NCI-H1048 (cell line): ENCODE measurements around the gene FOXR1.
"Not testable (repeated sequence)": the region's sequence is repeated elsewhere in the genome, so short reads cannot be mapped to it uniquely, and the experiment has no call there.

Experiments used
- DNase-seq: peaks from one replicate; lab custom pipeline; 2025; lab: John Stamatoyannopoulos, UW

FOXR1 gene

DNA sequence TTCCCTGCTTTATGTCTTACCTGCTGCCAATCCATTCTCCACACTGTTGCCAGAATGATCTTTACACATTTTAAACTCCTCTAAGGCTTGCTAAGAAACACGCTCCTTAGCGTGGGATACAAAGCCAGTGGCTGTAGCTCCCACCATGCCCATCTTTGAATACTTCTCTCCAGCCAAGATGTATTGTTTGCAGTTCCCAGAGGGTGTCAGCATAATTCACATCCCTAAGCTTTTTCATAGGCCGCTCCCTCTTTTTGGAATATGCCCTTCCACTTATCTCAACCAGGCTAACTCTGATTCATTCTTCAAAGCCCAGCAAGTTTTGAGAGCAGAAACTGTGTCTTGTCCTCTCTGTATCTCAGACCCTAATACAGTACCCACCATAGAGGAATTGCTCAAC is 23.6 kb upstream of the FOXR1 start:
- no peak for DNase-seq

DNA sequence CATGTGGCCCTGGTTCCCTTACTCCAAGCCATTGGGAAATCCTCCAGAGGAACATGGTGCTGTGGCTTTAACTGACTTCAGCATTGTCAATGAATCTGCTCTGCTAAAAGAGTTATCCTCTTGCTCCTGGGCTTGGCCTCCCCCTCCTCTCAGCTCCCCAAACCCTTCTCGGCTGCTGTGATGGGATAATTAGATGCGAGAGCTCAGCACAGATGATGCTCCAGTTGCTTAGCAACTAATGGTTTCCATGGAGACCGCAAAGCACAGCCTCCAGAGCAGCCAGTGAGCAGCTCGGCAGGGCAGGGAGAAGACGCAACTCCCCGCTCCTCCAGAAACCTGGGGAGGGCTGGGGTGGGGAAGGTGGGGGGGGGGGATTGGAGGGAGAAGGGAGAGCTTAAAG is 18.3 kb upstream of the FOXR1 start:
- no peak for DNase-seq

DNA sequence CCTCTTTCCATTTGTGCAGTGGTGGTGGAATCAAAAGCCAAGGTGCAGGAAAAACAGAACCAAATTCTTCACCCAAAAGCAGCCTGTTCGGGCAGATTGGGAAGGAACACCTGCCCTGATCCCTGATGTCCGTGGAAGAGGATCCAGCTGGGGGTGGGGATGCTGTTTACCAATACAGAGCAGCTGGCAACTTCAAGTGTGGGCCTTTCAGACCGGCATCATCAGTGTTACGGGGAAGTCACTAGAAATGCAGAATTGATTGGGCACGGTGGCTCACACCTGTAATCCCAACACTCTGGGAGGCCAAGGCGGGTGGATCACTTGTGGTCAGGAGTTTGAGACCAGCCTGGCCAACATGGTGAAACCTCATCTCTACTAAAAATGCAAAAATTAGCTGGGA is 17.6 kb upstream of the FOXR1 start:
- not testable (repeated sequence) for DNase-seq

DNA sequence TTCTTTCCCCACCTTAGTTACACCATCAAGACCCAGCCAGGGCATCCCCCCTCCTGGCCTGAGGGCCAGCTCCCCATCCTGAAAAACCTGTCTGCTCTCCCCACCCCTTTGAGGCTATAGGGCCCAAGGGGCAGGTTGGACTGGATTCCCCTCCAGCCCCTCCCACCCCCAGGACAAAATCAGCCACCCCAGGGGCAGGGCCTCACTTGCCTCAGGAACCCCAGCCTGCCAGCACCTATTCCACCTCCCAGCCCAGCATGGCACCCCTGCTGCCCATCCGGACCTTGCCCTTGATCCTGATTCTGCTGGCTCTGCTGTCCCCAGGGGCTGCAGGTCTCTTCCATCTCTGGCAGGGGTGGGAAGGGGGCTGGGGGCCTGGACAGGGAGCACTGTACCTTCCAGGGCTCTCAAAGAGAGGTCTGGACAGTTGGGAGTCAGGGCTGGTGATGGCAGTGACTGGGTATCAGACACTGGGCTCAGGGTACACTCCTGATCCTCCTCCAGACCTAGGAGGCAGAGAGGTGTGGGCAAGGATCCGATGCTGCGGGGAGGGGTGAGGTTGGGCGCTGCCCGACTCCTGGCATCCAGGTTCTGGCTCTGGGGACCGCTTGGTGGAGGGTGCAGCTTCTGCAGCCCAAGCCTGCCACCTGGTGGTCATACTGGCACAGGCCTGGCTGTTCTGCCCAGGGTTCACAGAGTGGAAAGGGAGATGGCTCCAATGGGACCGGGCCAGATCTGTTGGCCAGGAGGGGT is 15.3 kb upstream of the FOXR1 start, which contains the start of gene UPK2:
Gene UPK2, plus strand, starts transcription at position 205 of the 753 bp plus-strand sequence. Its CDS starts 53 bp downstream, at position 258.
- peak; percentile 69 for DNase-seq

DNA sequence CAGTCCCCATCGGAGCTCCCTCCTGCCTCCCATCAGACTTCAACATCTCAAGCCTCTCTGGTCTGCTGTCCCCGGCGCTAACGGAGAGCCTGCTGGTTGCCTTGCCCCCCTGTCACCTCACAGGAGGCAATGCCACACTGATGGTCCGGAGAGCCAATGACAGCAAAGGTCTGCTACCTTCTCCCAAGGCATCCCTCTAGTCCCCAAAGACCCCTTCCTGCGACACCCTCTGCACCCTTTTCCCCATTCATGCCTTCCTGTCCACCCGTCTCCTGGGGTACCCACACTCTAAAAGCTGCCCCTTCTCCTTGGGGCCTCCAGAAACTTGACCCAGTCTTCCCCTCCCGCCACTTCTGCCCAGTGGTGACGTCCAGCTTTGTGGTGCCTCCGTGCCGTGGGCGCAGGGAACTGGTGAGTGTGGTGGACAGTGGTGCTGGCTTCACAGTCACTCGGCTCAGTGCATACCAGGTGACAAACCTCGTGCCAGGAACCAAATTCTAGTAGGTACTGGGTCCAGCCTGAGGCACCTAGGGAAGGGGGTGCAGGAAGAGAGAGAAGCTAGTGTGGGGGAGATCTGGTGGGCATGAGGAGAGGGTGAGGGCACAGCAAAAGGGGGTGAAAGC is 14.6 kb upstream of the FOXR1 start:
- no peak for DNase-seq

DNA sequence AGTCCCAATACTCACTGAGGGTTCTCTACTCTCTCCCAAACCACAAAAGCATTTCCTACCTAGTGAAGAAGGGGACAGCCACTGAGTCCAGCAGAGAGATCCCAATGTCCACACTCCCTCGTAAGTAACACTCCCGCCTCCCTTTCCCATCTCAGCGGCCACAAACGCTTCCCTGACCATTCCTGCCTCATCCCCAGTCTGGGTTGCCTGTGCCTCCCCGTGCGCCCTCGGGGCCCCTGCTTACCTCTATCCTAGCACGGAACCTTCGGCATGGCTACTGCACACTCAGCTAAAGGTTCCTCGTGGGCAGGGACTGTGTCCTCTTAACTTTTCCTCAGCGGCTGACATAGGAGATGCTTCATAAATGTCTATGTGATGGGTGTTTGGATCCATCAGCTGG is 14.0 kb upstream of the FOXR1 start:
- no peak for DNase-seq

DNA sequence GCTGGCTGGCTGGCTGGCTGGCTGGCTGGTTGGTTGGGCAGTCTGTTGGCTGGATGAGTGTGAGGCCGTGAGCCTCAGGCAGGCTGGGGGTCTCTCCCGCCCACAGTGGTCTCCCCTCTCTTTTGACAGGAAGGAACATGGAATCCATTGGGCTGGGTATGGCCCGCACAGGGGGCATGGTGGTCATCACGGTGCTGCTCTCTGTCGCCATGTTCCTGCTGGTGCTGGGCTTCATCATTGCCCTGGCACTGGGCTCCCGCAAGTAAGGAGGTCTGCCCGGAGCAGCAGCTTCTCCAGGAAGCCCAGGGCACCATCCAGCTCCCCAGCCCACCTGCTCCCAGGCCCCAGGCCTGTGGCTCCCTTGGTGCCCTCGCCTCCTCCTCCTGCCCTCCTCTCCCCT is 13.6 kb upstream of the FOXR1 start:
- no peak for DNase-seq

DNA sequence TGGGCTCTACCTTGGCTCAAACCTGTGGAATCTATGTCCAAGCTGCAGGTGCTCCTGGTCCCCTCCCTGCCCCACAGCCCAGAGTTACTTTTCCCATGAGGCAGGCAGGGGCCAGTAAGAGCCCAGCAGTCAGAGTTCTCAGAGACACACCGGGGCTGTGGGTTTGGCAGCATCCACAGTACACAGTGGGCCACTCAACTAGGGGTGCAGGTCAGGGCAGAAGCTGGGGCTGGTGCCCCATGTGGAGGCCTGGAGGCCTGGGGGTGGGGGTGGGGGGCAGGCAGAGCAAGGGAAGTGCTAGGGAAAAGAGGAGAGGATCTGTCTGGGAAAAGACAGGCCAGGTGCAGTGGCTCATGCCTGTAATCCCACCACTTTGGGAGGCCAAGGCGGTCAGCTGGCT is 13.0 kb upstream of the FOXR1 start:
- no peak for DNase-seq

DNA sequence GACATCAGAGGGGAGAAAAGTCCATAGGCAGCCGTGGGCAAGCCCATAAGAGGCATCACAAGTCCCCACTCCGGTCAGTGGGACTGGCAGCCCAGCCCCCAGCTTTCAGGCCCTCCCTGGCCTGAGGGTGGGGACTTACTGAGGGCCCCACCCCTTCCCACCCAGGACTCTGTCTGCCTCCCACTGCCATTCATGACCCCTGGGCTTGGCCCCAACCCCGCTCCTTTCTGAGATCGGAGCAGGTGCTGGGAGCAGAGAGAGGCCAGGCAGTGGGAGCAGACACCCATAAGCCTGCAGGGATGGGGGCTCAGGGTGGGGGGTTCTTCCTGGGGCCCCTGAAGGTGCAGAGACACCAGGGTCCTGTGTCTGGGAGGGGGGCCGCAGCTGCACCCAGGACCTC is 10.4 kb upstream of the FOXR1 start:
- DNase-seq = no peak

DNA sequence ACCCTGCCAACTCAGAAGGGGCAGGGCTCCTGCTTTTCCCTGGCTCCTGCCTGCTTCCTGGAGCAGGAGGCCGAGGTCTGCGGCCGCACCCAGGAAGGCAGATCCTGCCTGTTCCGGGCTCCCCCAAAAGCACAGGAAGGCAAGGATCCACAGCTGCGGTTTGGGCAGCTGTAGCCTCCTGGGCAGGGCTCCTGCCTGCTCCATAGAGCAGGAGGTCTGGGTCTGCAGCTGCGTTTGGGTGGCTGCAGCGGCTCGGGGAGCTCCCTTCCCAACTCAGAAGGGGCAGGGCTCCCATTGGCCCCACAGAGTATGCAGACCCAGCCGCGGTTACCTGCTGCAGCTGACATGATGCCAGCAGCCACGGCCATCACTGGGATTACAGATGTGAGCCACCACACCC is 10.0 kb upstream of the FOXR1 start:
- DNase-seq = no peak

DNA sequence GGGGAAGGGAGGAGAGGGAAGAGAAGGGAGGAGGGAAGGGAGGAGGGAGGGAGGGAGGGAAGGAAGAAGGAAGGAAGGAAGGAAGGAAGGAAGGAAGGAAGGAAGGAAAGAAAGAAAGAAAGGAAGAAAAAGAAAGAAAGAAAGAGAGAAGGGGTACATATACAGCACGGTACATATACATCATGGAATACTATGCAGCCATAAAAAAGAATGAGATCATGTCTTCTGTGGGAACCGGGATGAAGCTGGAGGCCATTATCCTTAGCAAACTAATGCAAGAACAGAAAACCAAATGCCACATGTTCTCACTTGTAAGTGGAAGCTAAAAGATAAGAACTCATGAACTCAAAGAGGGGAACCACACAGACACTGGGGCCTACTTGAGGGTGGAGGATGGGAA is 2.1 kb upstream of the FOXR1 start:
- DNase-seq = not testable (repeated sequence)

DNA sequence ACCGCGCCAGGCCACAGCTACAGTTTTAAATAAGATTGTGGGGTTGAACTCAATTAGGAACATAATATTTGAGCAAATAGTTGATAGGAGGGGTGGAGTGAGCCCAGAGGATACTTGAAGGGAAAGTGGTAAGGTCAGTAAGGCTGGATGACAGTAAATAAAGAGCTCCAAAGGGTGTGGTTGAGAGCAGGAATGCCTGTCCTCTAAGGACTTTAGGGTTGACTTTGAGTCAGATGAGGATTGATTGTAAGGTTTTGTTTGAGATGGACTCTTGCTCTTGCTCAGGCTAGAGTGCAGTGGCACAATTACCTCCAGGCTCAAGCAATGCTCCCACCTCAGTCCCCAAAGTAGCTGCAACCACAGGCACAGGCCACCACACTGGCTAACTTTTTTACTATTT is 2.4 kb downstream of the FOXR1 start:
- DNase-seq = no peak

DNA sequence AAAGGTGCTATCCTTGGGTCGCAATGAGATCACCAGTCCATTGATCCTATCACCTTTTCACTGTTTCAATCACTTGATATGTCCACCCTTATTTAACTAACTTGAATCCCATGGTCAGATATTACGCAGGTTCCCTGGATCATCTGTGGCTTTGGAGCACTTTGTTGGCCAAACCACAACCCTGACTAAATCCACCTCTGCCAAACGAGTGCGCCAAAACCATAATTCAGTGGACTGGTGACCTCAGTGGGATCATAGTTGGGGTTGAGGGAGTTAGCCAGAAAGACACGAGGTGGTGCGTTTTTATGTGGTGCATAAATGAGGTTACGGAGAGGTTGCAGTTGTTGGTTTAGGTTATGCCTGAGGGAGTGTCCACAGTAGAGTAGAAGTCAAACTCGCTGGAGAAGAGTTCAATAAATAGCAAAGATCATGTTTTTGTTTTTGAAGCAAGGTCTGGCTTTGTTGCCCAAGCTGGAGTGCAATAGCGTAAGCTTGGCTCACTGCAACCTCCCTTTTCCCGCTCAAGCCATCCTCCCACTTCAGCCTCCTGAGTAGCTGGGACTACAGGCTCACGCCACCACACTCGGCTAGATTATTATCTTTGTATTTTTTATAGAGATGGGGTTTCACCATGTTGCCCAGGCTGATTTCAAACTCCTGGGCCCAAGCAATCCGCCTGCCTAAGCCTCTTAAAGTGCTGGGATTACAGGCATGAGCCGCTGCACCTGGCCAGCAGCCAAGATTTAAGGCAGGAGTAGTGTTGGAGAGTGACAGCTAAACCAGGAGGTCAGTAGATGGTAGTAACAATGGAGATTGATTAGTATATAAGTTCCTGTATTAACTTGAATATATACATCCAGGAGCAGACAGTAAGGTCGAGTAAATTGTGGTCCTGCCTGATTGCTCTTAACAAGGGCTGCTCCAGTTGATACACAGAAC is 4.5 kb downstream of the FOXR1 start:
- DNase-seq = no peak

DNA sequence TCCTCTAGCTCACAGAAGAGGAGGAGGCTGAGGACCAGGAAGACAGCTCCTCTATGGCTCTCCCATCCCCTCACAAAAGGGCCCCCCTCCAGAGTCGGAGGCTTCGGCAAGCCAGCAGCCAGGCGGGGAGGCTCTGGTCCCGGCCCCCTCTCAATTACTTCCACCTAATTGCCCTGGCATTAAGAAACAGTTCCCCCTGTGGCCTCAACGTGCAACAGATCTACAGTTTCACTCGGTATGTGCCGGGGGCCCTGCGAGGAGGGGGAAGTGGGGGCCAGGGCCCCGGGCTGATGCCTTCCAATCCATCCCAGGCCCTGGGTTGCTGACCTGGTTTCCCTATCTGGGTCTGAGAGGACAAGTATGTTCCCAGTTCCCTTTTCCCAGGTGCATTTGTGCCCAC is 7.9 kb downstream of the FOXR1 start:
- DNase-seq = no peak

DNA sequence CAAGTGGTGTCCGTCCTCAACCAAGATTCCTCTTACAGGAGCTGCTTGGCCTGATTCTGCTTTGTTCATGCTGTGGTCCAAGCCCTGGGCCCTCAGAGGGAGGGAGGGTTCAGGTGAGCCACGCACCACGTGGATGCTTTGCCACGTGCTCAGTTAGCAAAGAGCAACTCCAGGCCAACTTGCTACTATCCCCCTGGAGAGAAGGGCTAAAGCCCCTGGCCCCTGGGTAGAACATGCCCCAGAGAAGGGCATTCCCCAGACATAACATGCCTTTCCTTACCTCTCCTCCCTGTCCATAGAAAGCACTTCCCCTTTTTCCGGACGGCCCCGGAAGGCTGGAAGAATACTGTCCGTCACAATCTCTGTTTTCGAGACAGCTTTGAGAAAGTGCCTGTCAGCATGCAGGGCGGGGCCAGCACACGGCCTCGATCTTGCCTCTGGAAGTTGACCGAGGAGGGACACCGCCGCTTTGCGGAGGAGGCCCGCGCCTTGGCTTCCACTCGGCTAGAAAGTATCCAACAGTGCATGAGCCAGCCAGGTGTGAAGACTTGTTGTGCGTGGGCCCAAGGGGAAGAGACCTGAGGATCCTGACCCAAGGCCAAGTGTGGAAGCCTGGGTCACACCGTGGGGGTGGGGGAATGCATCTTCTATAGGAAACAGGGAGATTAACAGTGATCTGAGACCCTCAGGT is 8.8 kb downstream of the FOXR1 start:
- DNase-seq = no peak

DNA sequence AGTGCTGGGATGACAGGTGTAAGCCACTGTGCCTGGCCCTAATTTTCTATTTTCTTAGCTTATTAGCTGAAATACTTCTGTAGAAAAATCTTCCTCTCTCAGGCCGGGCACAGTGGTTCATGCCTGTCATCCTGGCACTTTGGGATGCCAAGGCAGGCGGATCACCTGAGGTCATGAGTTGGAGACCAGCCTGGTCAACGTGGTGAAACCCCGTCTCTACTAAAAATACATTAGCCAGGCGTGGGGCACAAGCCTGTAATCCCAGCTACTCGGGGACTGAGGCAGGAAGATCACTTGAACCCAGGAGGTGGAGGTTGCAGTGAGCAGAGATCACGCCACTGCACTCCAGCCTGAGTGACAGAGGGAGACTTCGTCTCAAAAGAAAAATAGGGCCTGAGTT is 12.8 kb downstream of the FOXR1 start:
- not testable (repeated sequence) for DNase-seq

DNA sequence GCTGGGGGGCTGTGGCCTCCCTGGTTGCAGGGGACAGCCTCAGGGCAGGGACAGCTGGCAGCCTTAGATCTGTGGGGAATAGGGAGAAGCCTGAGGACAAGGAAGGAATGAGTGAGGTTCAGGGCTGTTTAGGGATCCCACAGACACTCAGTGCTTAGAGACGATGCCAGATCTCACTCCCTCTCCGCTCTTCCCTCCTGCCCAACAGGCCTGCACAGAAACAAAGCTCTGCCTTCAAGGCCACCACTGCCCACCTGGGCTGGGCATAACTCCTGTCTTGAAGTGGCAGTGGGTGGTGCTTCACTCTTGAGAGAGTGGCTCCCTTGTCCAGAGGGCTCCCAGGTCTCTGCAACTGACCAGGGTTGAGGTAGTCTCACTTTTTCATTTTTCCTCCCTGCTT is 13.3 kb downstream of the FOXR1 start:
- no peak for DNase-seq

DNA sequence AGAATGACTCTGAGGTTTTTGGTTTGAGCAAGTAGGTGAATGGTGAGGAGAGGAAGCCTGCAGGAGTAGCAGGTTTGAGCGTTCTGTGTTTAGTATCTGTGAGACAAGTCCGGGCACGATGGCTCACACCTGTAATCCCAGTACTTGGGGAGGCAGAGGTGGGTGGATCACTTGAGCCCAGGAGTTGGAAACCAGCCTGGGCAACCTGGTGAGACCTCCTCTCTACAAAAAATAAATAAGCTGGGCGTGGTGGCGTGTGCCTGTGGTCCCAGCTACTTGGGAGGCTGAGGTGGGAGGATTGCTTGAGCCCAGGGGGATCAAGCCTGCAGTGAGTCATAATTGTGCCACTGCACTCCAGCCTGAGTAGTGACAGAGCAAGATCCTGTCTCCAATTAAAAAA is 16.7 kb downstream of the FOXR1 start:
- no peak for DNase-seq

DNA sequence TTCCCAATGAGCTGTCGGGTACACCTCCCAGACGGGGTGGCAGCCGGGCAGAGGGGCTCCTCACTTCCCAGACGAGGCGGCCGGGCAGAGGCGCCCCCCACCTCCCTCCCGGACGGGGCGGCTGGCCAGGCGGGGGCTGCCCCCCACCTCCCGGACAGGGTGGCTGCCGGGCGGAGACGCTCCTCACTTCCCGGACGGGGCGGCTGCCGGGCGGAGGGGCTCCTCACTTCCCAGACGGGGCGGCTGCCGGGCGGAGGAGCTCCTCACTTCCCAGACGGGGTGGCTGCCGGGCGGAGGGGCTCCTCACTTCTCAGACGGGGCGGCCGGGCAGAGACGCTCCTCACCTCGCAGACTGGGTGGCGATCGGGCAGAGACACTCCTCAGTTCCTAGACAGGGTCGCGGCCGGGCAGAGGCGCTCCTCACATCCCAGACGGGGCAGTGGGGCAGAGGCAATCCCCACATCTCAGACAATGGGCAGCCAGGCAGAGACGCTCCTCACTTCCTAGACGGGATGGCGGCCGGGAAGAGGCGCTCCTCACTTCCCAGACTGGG is 20.0 kb downstream of the FOXR1 start:
- not testable (repeated sequence) for DNase-seq

DNA sequence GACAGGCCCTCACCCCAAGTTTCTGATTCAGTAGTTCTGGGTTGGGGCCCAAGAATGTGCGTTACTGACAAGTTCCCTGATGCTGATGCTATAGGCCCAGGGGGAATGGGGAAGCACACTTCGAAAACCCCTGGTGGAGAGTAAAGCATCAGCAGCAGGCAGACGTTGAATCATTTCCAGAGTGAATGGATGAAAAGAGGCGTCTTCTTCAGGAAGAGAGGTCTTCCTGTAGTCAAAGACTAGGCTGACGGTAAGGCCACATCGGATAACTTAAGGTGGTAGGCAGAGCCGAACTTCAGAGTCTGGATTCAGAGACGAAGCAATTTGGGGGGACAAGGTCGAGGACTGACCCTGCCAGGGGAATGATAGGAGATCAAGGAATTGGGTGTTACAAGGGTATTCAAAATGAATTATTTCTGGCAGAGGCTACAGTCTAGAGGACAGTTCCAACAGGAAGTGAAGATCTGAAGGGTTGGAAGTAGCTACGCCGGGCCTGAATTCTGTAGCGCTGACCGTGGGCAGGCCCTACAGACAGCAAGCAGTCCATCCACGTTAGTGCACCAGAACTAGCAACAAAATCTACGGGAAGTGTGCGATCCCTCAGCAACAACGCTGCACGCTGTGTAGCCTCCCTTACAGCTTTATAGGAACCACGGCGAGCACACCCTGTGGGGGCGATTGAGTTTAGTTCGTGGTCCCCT is 25.5 kb downstream of the FOXR1 start:
- DNase-seq = no peak
